Sigmoid colon (tissue), 4 donors: Measurements from ENCODE around the gene WDR48.

Experiments
- EP300 ChIP-seq, 4 donors: sonication (generic); formaldehyde crosslinking; IDR thresholded peaks; one replicate each; pipeline ENCODE4 v1.6.1; 2017; ENCODE audit warnings: antibody characterized with exemption in 4 of 4
- POLR2A ChIP-seq, 2 donors: fragments of 450-650 bp; IDR thresholded peaks; one replicate each; pipeline ENCODE4 v1.6.1; 2016; ENCODE audit warnings: antibody characterized with exemption in 2 of 2, mild to moderate bottlenecking in 2 of 2, moderate library complexity in 2 of 2
- TF ChIP-seq, protein P1 (sequence below), 4 experiments: fragments of 450-650 bp in 3 of 4; fragments of 200-600 bp in 1 of 4; IDR thresholded peaks; one replicate each; pipeline ENCODE4 v1.5.1; 2016 to 2019; ENCODE audit warnings: antibody characterized with exemption in 4 of 4, mild to moderate bottlenecking in 3 of 4, moderate library complexity in 2 of 4

DNA sequence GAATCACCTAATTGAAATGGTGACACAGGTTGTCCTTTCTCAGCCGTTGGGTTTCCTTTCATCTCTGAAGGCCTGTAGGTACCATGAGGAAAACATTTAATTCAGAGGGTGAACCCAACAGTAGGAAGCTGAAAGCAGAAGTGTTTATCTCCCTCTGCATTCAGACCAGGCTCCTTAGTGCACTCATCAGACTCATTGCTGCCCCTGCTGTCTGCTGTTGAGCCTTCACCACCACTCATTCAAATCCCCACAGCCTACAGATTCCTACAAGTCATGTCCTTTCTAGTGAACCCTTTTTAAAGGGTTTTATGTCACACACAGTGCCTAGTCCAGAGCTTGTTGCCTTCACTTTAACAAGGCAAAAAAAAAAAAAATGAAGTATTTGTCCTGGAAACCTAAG is 13.4 kb downstream of the WDR48 start:
- TF ChIP-seq, protein P1, sequence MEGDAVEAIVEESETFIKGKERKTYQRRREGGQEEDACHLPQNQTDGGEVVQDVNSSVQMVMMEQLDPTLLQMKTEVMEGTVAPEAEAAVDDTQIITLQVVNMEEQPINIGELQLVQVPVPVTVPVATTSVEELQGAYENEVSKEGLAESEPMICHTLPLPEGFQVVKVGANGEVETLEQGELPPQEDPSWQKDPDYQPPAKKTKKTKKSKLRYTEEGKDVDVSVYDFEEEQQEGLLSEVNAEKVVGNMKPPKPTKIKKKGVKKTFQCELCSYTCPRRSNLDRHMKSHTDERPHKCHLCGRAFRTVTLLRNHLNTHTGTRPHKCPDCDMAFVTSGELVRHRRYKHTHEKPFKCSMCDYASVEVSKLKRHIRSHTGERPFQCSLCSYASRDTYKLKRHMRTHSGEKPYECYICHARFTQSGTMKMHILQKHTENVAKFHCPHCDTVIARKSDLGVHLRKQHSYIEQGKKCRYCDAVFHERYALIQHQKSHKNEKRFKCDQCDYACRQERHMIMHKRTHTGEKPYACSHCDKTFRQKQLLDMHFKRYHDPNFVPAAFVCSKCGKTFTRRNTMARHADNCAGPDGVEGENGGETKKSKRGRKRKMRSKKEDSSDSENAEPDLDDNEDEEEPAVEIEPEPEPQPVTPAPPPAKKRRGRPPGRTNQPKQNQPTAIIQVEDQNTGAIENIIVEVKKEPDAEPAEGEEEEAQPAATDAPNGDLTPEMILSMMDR (IDR thresholded peaks at IDR 0.05) = no peak
- TF ChIP-seq POLR2A (IDR thresholded peaks at IDR 0.05) (no peak), EP300 (IDR thresholded peaks at IDR 0.05) (no peak)
